GM12878 (cell line): Measurements from ENCODE around the gene CBFB. TPM values are rescaled to one million over a fixed set of nuclear protein-coding genes. Genes with fewer than 3 reads are reported as not detected.

ENCODE experiments used
- HDAC2 ChIP-seq: fragments of 200-600 bp; sonication (generic); IDR thresholded peaks from 2 replicates; pipeline ENCODE4 v1.6.1; 2017
- JUND ChIP-seq: IDR thresholded peaks from 2 replicates; pipeline ENCODE4 v1.6.1; 2012; ENCODE audit warnings: low read depth, mild to moderate bottlenecking, low read length, improper control_type of control experiment, moderate library complexity
- KDM1A ChIP-seq: fragments of 200-600 bp; sonication (generic); IDR thresholded peaks from 2 replicates; pipeline ENCODE4 v1.6.1; 2016; ENCODE audit warnings: borderline replicate concordance
- LARP7 ChIP-seq: fragments of 450-650 bp; IDR thresholded peaks from 2 replicates; pipeline ENCODE4 v1.6.1; 2017; ENCODE audit warnings: mild to moderate bottlenecking
- PAX8 ChIP-seq: fragments of 450-650 bp; IDR thresholded peaks from 2 replicates; pipeline ENCODE4 v1.6.1; 2017; ENCODE audit warnings: mild to moderate bottlenecking, moderate library complexity
- RELA ChIP-seq: fragments of 450-650 bp; IDR thresholded peaks from 2 replicates; pipeline ENCODE4 v1.8.0; 2014; ENCODE audit warnings: borderline replicate concordance; ENCODE audit not compliant: partially characterized antibody
- SIX5 ChIP-seq: IDR thresholded peaks from 2 replicates; pipeline ENCODE4 v1.6.1; 2011; ENCODE audit warnings: mild to moderate bottlenecking, low read depth, low read length, moderate library complexity; ENCODE audit not compliant: severe bottlenecking
- SUPT20H ChIP-seq: IDR thresholded peaks from 2 replicates; pipeline ENCODE4 v1.6.1; 2011; ENCODE audit warnings: low read depth, mild to moderate bottlenecking, low read length, moderate library complexity, borderline replicate concordance; ENCODE audit not compliant: control insufficient read depth
- TAF1 ChIP-seq: IDR thresholded peaks from 2 replicates; pipeline ENCODE4 v1.6.1; 2011; ENCODE audit warnings: mild to moderate bottlenecking, low read depth, low read length, borderline replicate concordance
- ZZZ3 ChIP-seq: IDR thresholded peaks from 2 replicates; pipeline ENCODE4 v1.6.1; 2011; ENCODE audit warnings: low read depth; ENCODE audit not compliant: control insufficient read depth, insufficient read length
- polyA plus RNA-seq, 11 experiments: library from polyadenylated mRNA; depleted of rRNA in 4 of 11; unstranded in 6 of 11; stranded (reverse) in 5 of 11; fragments of >200 nt; fragmentation: Nextera tagmentation in 4 of 11; fragmentation: Illumina TruSeq in 1 of 11; extraction: Ambion mirVana in 4 of 11; extraction: Trizol in 1 of 11; gene quantifications; 1 replicate in 1 of 11; 2 replicates in 10 of 11; pipeline versions ENCODE4 v1.2.1 to v1.2.3, GENCODE V29; 2011 to 2016; ENCODE audit warnings: inconsistent platforms in 2 of 11, missing spikeins in 2 of 11, low read depth in 1 of 11
- total RNA-seq, 4 experiments: library from RNA; depleted of rRNA in 3 of 4; stranded (reverse); fragments of >200 nt in 3 of 4; fragmentation: Illumina TruSeq in 1 of 4; extraction: Trizol in 1 of 4; gene quantifications; 2 replicates each; pipeline versions ENCODE4 v1.2.1 to v1.2.3, GENCODE V29; 2013 to 2021
- TF ChIP-seq, protein P1 (sequence below): fragments of 450-650 bp; IDR thresholded peaks from 2 replicates; pipeline ENCODE4 v1.6.1; 2016; ENCODE audit warnings: mild to moderate bottlenecking, moderate library complexity, borderline replicate concordance
- TF ChIP-seq, protein P2 (sequence below): IDR thresholded peaks from 2 replicates; pipeline ENCODE4 v1.6.1; 2012; ENCODE audit warnings: mild to moderate bottlenecking, low read depth, low read length
- TF ChIP-seq, protein P3 (sequence below): fragments of 450-650 bp; formaldehyde crosslinking; IDR thresholded peaks from 2 replicates; pipeline ENCODE4 v1.4.0; 2020; ENCODE audit warnings: mild to moderate bottlenecking, moderate library complexity
- TF ChIP-seq, protein P4 (sequence below): IDR thresholded peaks from 2 replicates; pipeline ENCODE4 v1.6.1; 2012; ENCODE audit warnings: low read depth, low read length, improper control_type of control experiment
- TF ChIP-seq, protein P5 (sequence below): fragments of 150-350 bp; IDR thresholded peaks from 2 replicates; pipeline ENCODE4 v1.6.1; 2014; ENCODE audit warnings: mild to moderate bottlenecking, low read depth, low read length

CBFB gene
- total and polyA plus RNA-seq, 10 of the 15 experiments (the other 5 are each of a cell fraction or from before 2014, with no cell fraction given), result 25.3 to 83.8 (median 65.7) TPM

DNA sequence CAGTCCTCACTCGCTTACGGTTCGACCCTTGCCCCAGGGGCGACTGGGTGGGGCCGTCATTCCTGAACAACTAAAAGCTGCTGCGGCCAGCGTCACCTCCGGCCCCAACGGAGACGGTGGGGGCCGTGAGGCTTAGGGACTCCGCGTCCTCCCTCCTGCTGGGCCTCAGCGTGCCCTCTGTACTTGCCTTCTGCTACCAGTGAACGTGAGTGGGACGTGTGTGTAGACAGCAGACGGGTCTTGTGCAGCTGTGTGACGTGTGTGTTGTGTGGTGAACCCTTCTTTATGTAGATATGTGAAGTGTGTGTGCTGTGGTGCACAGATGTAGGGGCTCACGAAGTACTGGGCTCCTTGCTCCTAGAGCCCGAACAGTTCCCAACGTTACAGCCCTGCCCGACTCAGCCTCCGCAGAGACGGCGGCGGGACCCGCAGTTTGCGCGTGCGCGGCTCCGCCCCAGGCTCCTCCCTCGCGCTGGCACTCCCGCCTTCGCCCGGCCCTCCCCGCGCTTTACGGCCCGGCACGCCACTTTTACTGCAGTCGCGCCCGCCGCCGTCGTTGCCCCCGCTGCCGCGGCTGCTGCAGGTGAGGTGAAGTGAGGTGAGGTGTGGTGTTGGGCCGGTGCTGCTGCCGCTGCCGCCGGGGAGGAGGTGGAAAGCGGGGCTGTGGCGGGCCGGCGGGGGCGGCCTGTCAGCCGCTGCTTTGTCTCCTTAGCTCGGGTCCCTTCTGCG, 80.6 kb downstream of the CBFB start, which contains the start of gene PHAF1 (continued):
- TF ChIP-seq SIX5 (peak; percentile 32), JUND (no peak), KDM1A (no peak), TAF1 (peak; percentile 68; the same call in 1 of the 2 replicates), HDAC2 (no peak), PAX8 (no peak), RELA (peak; percentile 54), SUPT20H (no peak), ZZZ3 (no peak), LARP7 (0 out of 2 replicates have a peak, but pooled peaks have one; percentile 33)
- TF ChIP-seq, protein P1, sequence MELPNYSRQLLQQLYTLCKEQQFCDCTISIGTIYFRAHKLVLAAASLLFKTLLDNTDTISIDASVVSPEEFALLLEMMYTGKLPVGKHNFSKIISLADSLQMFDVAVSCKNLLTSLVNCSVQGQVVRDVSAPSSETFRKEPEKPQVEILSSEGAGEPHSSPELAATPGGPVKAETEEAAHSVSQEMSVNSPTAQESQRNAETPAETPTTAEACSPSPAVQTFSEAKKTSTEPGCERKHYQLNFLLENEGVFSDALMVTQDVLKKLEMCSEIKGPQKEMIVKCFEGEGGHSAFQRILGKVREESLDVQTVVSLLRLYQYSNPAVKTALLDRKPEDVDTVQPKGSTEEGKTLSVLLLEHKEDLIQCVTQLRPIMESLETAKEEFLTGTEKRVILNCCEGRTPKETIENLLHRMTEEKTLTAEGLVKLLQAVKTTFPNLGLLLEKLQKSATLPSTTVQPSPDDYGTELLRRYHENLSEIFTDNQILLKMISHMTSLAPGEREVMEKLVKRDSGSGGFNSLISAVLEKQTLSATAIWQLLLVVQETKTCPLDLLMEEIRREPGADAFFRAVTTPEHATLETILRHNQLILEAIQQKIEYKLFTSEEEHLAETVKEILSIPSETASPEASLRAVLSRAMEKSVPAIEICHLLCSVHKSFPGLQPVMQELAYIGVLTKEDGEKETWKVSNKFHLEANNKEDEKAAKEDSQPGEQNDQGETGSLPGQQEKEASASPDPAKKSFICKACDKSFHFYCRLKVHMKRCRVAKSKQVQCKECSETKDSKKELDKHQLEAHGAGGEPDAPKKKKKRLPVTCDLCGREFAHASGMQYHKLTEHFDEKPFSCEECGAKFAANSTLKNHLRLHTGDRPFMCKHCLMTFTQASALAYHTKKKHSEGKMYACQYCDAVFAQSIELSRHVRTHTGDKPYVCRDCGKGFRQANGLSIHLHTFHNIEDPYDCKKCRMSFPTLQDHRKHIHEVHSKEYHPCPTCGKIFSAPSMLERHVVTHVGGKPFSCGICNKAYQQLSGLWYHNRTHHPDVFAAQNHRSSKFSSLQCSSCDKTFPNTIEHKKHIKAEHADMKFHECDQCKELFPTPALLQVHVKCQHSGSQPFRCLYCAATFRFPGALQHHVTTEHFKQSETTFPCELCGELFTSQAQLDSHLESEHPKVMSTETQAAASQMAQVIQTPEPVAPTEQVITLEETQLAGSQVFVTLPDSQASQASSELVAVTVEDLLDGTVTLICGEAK, result no peak
- TF ChIP-seq, protein P2, sequence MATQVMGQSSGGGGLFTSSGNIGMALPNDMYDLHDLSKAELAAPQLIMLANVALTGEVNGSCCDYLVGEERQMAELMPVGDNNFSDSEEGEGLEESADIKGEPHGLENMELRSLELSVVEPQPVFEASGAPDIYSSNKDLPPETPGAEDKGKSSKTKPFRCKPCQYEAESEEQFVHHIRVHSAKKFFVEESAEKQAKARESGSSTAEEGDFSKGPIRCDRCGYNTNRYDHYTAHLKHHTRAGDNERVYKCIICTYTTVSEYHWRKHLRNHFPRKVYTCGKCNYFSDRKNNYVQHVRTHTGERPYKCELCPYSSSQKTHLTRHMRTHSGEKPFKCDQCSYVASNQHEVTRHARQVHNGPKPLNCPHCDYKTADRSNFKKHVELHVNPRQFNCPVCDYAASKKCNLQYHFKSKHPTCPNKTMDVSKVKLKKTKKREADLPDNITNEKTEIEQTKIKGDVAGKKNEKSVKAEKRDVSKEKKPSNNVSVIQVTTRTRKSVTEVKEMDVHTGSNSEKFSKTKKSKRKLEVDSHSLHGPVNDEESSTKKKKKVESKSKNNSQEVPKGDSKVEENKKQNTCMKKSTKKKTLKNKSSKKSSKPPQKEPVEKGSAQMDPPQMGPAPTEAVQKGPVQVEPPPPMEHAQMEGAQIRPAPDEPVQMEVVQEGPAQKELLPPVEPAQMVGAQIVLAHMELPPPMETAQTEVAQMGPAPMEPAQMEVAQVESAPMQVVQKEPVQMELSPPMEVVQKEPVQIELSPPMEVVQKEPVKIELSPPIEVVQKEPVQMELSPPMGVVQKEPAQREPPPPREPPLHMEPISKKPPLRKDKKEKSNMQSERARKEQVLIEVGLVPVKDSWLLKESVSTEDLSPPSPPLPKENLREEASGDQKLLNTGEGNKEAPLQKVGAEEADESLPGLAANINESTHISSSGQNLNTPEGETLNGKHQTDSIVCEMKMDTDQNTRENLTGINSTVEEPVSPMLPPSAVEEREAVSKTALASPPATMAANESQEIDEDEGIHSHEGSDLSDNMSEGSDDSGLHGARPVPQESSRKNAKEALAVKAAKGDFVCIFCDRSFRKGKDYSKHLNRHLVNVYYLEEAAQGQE, result no peak
- TF ChIP-seq, protein P3, sequence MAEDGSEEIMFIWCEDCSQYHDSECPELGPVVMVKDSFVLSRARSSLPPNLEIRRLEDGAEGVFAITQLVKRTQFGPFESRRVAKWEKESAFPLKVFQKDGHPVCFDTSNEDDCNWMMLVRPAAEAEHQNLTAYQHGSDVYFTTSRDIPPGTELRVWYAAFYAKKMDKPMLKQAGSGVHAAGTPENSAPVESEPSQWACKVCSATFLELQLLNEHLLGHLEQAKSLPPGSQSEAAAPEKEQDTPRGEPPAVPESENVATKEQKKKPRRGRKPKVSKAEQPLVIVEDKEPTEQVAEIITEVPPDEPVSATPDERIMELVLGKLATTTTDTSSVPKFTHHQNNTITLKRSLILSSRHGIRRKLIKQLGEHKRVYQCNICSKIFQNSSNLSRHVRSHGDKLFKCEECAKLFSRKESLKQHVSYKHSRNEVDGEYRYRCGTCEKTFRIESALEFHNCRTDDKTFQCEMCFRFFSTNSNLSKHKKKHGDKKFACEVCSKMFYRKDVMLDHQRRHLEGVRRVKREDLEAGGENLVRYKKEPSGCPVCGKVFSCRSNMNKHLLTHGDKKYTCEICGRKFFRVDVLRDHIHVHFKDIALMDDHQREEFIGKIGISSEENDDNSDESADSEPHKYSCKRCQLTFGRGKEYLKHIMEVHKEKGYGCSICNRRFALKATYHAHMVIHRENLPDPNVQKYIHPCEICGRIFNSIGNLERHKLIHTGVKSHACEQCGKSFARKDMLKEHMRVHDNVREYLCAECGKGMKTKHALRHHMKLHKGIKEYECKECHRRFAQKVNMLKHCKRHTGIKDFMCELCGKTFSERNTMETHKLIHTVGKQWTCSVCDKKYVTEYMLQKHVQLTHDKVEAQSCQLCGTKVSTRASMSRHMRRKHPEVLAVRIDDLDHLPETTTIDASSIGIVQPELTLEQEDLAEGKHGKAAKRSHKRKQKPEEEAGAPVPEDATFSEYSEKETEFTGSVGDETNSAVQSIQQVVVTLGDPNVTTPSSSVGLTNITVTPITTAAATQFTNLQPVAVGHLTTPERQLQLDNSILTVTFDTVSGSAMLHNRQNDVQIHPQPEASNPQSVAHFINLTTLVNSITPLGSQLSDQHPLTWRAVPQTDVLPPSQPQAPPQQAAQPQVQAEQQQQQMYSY, result no peak
- TF ChIP-seq, protein P4, sequence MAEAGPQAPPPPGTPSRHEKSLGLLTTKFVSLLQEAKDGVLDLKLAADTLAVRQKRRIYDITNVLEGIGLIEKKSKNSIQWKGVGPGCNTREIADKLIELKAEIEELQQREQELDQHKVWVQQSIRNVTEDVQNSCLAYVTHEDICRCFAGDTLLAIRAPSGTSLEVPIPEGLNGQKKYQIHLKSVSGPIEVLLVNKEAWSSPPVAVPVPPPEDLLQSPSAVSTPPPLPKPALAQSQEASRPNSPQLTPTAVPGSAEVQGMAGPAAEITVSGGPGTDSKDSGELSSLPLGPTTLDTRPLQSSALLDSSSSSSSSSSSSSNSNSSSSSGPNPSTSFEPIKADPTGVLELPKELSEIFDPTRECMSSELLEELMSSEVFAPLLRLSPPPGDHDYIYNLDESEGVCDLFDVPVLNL, result no peak
- TF ChIP-seq, protein P5, sequence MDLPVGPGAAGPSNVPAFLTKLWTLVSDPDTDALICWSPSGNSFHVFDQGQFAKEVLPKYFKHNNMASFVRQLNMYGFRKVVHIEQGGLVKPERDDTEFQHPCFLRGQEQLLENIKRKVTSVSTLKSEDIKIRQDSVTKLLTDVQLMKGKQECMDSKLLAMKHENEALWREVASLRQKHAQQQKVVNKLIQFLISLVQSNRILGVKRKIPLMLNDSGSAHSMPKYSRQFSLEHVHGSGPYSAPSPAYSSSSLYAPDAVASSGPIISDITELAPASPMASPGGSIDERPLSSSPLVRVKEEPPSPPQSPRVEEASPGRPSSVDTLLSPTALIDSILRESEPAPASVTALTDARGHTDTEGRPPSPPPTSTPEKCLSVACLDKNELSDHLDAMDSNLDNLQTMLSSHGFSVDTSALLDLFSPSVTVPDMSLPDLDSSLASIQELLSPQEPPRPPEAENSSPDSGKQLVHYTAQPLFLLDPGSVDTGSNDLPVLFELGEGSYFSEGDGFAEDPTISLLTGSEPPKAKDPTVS, result 0 out of 2 replicates have a peak, but pooled peaks have one; percentile 68
